Fibroblast of skin of left quadriceps (primary cell): ENCODE results near the gene UBE2E2.
A peak's percentile ranks its signal among the peaks of the same experiment; 100 is the strongest.

Source experiments
- DNase-seq, 2 experiments: peaks; one replicate each; pipeline ENCODE4 v3.0.0-alpha.2; 2013; ENCODE audit warnings: low read depth in 2 of 2

UBE2E2 gene

DNA sequence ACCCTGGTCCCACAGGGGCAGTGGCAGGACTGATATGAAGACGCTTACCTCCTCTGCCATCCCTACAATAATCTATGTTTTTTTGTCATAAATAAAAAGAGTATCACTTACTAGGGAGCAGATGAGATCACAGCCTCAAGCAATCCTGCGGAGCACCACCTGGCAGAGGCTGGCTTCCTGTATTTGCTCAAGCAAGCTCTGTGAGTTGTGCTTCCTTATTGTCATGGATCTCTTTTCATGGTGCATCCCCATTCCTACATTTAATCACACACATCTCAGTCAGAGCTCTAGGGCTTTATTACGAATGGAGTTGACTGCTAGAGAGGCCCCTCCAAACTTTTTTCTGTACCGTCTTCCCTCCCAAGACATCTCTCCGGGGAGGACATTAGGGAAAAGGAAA, 186.0 kb downstream of the UBE2E2 start:
- DNase-seq, result no peak

DNA sequence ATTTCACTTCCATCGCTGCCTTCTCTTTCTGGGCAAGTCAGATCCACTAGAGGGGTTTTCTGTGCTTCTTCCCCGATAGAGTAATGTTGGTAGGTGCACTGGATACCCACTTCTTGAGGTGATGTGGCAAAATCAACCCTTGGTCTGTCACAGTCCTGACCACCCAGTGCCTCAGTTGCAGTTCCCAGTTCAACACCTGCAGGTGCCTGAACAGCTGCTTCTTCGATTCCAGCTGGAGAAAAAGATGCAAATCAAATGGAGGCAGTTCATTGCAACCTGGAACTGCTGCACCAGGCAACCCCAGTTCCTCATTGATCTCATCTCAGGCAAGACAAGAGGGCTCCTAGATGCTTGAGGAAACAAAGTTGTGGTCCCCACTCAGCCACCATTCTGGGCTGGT, 186.6 kb downstream of the UBE2E2 start:
- no peak for DNase-seq

DNA sequence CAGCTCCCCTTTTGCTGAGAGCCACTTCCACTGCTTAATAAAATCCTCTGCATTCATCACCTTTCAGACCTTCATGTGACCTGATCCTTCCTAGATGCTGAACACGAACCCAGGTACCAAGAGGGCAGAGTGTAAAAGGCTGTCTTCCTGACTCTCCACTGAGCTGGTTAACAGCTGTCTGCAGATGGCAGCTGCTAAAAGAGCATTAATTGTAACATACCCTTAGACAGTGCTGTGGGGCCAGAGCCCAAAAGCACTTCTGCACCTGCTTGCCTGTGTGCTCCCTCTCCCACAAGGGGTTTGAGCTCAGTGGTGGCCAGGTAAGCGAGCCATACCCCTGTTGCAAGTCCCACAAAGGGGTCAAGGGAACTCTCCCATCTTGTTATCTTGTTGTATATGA, 187.3 kb downstream of the UBE2E2 start:
- DNase-seq, result no peak

DNA sequence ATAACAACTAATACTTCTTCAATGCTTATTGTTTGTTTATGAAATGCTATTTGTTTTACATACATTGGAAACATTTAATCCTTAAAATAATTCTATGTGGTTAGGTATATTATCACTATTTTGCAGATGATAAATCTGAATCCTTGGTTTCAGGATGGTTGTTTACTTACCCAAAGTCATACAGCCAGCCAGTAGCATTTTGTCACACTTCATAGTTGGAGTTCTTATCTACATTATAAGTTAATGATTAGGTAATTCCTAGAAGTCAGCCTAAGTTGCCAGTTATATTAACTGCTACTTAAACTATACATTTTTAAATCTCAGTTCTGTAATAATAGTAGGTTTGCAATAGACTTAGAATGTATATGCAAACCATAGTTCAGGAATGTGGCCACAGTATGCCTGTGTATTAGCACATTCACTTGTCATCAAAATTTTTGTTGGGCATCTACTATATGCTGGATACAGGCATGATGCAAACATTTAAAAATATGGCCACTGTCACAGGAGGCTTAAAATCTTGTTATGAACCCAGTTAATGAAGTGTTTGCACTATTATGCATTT, 187.9 kb downstream of the UBE2E2 start:
- DNase-seq, result no peak

DNA sequence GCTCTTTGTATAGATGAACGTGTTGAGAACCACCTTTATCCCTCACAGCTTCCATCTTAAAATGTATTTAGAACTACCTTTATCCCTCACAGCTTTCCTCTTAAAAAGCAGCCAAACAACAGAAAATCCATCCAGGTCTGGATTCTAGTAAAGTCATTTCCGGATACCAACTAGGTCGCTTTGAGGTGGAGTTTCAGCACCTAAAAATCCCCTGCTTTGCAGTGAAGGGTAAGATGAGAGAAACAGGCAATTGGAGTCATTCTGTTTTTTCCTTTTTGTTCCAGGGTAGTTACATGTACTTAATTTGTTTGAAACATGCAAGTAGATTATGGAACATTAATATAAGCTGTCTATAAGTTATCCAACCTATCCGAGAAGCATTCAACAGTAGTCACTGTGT, 192.0 kb downstream of the UBE2E2 start:
- no peak for DNase-seq

DNA sequence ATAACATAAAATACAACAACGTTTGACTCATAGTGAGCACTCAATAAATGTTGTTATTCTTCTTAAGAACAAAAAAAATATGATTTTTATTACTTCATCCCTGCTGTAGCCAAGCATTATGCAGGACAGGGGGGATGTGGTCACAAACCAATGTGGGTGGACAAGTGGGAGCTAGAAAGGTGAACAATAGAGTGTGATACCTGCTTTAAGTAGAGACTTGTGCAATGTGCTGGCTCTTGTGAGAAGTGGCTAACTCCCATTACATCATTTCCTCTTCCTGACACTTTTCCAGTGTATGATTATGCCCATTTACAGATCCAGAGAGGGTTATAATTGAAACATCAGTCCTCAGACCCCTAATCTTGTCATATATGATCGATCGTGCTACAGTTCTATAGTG, 193.6 kb downstream of the UBE2E2 start:
- DNase-seq, result no peak

DNA sequence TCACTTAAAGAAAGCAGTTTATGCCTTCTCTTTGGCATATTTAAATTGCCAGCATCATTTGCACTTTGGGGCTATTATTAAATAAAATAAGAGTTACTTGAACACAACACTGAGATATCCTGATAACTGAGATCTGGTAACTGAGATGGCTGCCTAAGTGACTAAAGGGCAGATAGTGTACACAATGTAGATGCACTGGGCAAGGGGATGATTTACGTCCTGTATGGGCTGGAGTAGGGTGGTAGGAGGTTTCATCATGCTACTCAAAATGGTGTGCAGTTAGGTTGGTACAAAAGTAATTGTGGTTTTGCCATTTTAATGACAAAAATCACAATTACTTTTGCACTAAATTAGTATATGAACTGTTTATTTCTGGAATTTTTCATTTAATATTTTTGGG, 196.1 kb downstream of the UBE2E2 start:
- no peak for DNase-seq

DNA sequence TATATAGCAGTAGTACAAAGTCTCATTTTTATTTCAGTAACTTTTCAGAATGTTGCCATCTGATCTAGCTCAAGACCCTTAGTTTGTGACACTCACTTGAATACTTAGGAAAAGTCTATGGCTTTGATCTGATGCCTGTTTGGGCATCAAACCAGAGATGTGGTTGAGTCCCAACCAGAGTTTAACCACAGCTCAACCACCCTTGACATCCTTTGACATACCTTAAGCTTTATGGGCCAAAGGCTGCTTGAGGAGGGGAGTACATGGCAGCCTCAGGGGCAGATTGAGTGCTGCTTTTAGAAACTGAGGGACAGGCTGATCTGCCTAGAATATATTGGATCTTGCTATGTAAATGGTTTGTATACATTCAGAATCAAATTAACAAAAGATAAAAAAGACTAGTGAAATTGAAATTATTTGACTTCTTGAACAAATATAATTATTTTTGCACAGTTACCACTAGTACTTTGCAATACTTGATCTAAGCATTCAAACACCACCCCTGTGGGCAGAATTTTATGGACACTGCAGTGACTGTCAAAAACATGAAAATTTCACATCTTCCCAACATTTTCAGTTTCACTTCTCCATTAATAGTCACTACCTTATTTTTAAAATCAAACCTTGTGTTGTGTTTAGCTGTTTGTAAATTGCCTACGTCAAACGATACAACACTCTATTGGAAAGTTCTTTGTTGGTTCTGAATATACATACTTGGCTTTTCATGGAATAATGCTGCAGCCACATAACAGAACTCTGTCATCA, 199.8 kb downstream of the UBE2E2 start:
- no peak for DNase-seq

DNA sequence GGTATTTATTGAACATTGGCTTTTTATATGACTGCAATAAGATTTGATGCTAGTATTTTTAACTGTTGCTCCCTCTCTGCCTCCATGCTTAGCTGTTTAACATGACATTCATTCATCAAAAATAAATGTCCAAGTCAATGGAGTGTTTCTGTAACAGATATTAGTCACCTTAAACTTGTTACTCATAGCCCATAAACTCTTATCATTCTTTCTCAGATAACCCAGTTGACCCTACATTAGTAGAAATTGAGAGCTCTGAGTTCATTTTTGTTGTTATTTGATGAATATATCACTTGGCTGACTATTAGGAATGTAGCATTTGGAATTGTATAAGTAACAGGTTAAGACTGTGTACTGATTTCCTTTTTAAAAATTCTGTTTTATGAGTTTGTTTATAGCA, 201.1 kb downstream of the UBE2E2 start:
- DNase-seq, result no peak

DNA sequence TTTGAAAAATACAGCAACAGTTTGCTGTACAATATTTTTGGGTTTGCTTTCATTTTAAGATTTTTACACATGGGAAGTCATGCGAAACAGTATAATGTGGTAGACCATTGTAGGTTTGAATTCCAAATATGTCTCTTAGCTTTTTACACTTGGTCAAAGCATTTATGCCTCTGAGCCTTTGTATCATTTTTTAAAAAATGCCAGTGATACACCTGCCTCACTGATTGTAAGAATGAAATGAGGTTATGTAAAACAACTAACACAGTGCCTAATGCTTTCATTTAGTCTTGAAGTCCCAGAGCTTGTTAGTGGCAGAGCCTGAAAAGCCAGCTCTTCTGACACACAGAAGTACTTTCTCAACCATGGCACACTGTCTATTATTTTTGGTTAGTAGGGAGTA, 202.0 kb downstream of the UBE2E2 start:
- no peak for DNase-seq

DNA sequence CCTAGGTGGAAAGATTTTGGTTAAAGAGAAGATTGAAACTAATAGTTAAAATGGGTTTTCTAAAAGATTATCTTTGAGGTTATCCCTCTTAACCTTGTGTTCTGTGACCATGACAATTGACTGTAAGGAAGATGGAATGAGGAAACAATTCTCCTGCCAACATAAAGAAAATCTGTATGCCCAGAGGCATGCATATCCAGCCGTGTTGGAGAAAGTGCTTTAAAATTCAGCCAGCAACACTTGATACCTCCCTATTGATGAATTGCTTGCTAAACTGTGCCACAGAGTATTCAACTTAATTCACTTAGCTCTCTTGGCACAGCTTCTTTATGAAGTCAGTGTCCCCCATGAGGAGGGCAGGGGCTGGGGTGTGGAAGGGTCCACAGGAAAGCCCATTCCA, 203.5 kb downstream of the UBE2E2 start:
- no peak for DNase-seq

DNA sequence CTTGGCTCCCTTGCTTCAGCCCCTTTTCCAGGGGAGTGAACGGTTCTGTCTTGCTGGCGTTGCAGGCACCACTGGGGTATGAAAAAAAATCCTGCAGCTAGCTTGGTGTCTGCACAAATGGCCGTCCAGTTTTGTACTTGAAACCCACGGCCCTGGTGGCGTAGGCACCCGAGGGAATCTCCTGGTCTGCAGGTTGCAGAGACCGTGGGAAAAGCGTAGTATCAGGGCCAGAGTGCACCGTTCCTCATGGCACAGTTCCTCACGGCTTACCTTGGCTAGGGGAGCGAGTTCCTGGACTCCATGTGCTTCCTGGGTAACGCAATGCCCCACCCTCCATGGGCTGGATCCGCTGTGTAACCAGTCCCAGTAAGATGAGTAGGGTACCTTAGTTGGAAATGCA, 214.9 kb downstream of the UBE2E2 start:
- no peak for DNase-seq

DNA sequence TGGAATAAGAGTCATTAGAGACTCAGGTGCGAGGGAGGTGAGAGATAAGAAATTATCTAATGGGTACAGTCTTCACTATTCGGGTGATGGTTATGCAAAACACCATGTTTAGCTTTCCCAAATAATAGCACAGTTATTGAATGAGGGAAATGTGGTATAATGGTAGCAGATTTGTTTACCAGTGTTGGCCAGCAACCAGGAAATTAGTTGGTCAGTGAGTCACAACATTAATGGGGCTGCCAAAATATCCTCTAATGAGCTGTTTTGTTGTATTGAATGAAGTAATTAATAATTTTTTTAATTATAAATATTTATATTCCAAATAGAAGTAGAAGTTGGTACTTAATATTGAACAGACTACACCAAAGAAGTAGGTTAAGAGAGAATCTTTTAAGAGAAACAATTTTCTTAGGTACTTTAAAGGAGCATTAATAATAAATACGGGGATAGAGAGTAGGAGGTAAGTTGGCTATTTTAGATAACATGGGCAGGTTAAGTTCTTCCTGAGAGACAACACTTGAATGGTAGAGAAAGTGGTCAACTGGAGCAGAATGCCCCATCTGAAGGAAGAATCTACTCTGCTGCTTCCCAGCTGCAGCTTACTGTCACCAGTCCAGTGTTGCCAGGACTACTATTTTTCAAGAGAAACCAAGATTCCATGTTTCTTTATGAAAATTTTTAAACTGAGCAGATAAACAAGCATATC, 218.8 kb downstream of the UBE2E2 start:
- DNase-seq, result no peak

DNA sequence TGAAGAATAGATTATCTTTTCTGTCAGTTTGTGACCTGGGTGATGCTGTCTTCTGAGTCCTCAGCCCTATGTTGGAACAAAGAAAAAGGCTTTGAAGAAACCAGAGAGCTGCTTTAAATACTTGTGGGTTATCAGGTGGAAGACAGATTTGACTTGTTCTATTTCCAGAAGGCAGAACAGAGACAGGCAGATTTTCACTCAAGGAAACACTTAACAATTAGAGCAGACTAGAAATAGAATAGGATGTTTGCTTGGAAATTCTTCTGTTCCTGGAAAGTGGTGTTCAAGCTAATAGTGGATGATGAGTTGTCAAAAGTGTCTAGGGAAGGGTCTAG, 219.4 kb downstream of the UBE2E2 start:
- DNase-seq, result no peak

DNA sequence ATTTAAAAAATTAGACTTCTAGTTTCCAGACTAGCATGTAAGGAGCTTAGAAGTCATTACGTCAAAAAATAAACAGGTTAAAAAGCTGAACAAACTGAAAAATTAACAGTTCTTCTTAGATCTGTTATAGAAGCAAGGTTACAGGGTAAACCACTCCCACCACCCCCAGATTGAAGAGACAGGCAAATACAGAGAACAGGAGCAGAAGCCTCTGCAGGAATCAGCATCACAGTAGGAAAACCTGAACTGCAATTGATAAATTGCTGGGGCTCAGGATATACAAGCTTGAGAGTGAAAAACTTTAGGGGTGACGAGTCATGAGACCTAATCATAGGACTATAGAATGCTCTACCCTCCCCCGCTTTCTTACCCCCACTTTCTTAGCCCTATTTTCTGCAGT, 222.3 kb downstream of the UBE2E2 start:
- no peak for DNase-seq

DNA sequence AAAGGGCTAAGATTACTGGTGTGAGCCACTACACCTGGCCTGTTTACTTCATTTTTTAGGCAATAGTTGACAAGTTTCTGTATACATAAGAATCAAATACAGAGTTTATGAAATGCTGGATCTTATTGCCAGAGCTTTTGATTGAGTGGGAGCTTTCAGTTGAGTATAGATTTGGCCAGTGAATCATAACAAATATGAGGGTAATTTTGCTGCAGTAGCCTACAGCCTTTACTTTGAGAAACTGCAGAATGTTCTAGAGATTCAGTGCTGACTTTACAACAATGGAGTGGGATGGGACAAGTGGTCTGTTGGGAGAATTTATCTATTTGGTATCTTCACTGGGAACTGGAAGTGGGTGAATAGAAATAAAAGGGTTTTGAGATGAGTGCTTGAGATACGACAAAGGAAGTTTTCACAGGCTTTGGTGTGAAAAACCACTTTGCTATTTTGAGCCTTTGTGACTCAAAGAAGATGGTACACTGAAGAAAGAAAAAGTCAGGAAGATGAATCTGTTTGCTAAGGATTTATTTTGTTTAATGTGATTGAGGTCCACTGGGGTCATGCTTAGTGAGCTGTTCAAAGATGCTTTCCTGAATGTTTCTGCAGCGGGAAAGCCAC, 227.8 kb downstream of the UBE2E2 start:
- no peak for DNase-seq

DNA sequence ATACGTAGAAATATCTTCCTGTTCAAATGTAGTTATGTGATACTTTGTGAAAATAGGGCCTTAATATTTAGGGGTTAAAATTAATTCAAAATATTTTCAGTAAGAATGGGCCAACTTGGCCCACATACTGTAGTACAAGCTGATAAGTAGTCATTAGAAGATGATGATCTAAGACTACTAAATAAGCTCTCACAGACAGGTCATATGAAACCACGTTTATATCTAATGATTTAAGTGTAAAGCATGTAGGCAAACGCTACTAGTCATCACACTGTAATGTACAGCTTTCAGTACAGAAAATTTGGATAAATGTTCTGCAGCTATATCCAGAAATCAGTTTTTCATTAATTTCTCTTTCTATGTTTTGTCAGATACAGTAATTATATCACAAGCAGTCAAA, 228.6 kb downstream of the UBE2E2 start:
- peak; percentile 12 to 13 for DNase-seq

DNA sequence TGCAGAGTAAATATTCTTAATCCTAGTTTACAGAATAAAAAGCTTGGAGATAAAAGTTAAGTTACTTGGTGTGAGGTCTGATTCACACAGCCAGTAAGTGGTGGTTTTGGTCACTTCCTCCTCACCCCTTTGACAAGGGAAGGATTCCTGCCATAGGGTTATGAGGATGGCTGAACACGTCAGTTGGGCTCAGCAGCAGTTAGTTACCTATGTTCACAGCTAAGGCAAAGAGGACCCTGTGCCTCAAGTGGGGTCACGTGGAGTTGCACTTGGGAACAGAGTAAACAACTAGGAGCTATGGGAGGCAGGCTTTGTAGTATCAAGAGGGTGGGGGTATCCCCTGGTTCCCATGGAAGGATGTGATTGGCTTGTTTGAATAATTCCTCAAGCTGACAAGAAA, 232.2 kb downstream of the UBE2E2 start:
- DNase-seq, result no peak

DNA sequence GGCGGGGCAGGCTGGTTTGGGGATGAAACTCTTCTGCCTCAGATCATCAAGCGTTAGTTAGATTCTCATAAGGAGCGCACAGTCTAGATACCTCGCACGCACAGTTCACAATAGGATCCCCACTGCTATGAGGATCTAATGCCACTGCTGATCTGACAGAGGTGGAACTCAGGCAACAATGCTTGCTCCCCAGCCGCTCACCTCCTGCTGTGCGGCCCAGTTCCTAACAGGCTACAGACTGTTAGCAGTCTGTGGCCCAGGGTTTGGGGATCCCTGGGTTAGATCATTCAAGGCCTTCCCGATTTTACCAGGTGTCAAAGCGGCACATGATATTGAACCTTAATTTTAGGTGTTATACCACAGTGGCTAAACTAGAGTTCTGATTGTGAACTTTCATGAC, 232.8 kb downstream of the UBE2E2 start:
- DNase-seq, result no peak

DNA sequence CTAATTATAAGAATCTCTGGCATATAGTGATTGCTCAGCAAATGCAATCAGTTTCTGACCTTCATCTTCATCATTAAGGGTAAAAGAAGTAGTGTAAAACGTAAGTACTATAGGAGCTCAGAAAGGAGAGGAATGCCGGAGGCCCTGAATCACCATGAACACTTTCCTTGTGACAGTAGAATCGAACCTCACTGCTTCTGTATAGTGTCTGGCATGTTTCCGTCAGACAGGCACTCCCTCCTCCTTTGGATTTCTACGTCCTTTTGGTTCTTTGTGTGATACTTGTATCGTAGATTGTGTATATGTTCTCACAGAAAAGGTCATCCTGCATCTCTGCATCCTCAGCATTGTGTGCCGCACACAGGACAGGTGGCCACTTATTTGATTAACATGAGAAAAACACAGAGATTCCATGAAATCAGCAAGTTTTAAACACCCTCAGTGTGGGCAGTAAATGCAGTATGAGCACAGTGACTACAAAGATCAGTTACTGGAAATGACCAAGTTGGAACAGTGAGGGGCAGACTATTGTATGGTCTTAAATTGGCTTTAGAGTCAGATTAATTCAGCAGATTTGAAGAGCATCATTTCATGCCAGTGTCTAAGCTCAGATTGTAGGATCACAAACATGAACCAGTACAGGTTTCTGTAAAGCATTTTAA, 234.5 kb downstream of the UBE2E2 start:
- DNase-seq, result no peak

DNA sequence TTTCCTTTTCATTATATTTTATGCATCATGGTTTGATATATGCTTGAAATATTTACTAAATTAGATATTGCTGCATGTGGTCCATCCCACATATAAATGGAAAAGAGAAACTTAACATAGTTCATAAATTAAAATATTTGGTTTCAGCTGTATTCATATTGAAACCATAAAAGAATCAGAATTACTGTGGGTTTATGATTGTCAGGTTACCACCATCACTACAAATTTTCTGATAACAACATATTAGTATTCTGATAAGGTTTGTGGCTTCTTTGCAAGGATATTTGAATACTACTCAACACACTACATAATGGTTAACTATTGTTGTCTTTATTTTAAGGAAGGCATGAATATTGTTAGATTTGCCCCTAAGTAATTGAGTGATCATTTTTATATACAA, 235.5 kb downstream of the UBE2E2 start:
- no peak for DNase-seq

DNA sequence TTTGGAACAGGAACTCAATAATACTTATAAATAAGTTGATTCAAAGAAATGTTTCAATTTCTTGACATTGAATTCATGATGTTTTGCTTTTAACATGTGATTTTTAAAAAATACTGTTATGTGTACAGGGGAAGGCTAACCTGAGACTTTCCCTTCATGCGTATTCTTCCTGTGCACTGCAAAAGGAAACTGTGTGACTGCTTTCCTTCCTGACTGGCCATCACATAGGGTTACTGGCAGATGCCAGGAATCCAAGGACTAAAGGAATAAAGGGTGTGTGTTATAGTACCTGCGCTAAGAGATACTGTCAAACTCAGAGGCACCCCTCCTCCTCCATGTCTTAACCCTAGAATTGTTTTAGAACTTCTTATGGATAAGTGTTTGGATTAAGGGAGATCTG, 236.0 kb downstream of the UBE2E2 start:
- no peak for DNase-seq
